Measurements from ENCODE around the gene TDRD1.

DNA sequence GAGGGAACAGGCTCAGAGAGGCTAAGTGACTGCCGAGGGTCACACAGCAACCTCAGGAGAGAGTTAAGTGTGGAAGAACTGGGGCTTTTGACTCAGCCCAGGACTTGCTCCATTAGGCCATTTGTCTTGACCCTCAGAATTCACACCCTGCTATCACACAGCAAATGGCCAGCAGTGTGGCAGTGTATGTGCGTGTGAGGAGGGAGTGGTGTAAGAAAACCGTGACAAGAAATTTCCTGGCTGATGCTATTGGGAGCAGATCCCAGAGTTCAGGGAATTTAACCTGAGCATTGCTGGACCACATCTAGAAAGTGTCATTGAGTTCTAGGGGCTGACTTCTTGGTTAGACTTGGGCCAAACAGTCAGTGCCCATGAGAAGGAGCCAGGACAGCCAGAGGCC lies 78.3 kb downstream of the TDRD1 start:
- TF ChIP-seq CTCF (IDR thresholded peaks at IDR 0.05) (no peak), POLR2A (IDR thresholded peaks at IDR 0.05) (no peak)
